ENCODE measurements around the gene LSG1.

LSG1 gene

DNA sequence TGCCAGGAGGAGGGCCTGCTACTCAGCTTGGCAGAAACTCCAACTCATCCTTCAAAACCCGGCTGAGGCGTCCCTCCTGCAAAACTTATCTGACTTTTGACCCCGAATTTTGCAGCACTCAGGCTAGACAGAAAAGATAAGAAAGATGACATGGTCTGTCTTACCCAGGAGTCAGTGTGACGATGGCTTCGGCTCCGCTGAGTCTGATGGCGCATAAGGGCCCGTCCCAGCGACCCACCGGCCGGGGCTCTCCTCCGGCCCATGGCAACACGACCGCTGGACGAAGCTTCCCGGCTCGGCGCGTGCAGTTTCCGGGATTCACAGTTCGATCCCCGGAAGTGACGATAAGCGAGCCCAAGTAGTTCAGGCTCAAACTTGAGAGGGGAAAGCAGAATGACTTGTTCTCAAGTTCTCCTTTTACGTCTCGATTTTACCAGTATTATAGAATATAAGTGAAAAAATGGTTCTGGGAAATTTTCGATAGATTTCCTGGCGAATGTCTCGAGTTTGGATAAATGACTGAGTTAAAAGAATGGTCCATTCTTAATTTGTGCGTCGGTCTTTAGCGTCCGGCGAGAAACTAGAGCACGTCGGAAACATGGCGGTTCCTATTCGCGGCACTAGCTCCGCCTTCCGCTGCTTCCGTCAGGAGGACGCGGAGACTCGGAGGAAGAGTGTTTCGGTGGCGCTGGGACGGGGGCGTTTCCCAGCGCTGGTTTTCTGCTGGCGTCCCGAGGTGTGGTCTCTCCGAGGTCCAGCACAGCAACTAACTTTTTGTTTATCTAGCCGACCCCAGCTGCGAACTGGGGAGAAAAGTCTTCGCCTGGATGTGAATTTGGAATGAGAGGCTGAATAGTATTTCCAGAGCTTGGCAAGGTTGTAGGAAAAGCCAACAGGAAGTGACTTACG lies at the start of gene LSG1:
LSG1 (minus strand) TSS at position 292 of the 909 bp plus-strand sequence; CDS start at position 263, 29 bp downstream.
- DNase-seq (ENCODE audit: low spot score): peak; percentile 92

DNA sequence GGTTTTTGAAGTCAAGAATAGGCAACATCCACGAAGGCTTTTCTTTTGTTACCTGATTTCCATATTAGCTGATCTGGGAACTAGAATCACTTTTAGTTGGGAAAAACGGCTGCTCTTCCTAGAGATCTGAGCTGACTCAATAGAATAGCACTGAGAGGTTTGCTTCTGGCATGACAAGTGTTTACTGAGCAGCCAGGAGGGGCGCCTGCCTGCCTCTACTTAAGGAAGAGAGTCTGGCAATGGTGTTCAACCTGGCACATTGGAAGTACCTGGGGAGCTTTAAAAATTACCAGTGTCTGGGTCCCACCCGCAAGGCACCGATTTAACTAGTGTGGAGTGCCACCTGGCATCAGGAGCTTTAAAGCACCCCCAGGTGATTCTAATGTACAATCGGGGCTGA lies 48.1 kb upstream of the LSG1 start:
- no peak for DNase-seq (ENCODE audit: low spot score)

DNA sequence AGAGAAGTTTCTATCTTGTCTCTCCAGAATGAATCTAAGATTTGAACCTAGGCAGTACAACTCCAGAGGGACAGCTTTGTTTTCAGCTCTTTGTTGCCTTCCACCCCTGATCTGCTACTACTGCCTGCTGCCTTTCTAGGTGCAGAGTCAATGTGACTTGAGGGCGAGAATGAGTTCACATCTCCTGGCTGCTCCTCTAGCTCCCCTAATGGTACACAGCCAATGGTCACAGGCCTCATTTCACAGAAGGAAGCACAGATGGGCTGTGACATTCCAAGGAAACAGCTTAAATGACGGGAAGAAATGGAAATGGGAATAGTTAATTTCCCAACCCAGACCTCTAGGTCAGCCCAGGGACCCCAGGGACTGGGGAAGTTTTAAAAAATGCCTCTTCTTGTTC lies 46.1 kb upstream of the LSG1 start:
- no peak for DNase-seq (ENCODE audit: low spot score)

DNA sequence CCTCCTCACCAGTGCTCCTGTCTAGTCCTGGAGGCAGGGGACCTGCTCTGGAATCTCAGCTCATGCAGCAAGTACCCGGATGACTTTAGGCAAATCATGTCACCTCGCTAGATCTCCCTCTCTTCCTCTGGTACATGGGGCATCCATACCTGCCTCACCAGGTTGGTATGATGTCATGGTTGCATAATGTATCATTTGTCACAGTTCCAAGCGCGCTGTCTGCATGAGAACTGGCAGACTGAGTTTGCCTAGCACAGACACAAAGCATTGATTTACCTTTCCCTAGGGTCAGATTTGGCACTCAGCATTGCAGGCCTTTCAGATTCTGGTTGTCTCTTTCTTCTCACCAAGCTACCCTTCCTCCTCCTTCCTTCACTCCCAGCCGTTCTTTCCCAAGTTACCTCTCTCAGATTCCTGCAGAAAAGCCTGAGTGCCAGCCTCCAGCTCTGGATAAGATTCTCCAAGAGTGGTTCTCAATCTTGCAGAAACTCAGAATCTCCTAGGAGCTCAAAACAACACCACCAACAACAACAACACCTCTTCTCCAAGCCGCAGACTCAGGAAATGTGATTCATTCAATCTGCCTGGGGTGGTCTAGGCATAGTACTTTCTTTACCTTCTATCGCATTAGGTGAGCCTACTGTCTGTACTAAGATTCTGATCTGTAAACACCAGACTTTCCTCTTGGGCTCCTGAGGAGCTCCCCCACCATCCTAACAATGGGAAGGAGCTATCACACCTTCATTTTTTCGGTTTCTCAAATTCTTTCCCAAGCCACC lies 43.2 kb upstream of the LSG1 start:
- DNase-seq (ENCODE audit: low spot score): peak; percentile 21

DNA sequence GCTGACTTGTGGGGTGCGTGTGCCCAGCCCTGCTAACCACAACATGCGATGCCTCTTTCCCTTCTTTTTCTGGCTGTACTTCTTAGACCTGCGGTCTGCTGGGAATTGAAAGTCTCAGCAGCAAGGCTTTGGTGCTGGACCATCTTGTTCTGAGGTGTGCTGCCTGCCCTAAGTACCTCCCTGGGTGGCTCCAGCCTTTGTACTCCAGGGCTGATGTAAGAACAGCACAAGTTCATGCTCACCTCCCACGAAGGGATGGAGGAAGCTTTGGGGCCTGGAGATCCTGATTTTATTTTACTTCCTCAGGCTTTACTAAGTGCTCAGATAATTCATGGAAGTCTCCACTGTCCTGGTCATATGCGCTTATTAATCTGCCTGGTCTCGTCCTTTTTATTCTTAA lies 42.6 kb upstream of the LSG1 start:
- DNase-seq (ENCODE audit: low spot score): no peak

DNA sequence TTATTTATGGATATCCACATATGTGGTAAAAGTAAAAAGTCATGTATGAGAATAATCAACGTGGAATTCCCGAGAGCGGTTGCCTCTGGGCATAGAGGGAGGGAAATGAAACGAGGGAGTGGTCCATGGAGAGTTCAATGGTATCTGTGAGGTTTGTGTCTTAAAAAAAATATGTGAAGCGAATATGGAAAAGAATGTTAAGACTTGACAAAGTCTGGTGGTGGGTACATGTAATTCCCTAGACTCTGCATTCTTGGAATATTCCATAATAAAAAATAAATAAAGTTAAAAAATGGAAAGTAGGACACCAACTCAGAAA lies 42.1 kb upstream of the LSG1 start:
- no peak for DNase-seq (ENCODE audit: low spot score)

DNA sequence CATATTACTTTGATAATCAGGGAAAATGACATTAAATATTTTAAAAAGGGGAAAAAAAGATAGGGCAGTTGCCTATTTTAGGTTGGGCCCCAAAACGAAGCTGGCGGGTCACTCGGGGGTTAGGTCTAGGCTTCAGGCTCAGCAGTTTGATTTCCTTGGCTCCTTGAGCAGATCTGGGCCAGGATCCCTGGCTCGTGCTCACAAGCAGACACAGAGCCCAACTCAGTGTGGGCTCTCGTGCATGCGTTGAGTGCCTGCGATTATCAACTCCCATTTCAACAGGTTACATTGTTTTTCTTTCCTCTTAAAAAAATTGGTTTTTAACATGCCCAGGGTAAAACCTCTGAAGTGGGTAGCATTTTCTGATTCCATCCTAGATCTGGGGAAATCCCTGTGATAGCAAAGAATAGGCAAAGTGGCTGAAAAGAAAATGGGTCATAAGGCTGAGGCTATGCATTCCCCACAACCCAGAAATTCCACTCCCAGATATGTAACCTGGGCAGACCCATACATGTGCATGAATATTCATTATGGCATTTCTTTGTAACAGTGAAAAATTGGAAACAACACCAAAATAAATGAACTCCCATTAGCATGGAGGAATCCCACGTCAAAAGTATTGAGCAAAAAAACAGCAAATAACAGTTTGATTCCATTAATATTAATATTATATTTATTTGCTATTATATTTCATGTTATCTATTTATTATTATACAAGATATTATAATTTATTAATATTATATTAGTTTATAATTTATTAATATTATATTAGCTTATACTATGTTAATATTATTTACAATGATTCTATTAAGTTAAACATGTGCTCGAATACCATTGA lies 41.5 kb upstream of the LSG1 start:
- no peak for DNase-seq (ENCODE audit: low spot score)

DNA sequence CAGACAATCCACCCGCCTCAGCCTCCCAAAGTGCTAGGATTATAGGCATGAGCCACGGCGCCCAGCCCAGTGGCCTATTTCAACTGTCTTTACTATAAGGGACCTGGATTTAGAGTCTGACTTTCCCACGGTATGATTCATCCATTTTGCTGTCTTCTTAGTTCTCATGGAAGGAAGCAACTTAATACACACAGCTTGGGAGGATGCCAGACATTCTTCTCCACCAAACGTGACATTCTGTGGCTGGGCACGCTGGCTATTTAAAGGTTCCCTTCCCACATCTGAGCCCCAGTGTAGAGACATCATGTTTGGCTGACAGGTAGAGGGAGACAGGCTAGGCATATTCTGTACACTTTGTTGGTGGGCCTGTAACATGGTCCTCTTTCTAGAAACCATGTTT lies 39.9 kb upstream of the LSG1 start:
- no peak for DNase-seq (ENCODE audit: low spot score)

DNA sequence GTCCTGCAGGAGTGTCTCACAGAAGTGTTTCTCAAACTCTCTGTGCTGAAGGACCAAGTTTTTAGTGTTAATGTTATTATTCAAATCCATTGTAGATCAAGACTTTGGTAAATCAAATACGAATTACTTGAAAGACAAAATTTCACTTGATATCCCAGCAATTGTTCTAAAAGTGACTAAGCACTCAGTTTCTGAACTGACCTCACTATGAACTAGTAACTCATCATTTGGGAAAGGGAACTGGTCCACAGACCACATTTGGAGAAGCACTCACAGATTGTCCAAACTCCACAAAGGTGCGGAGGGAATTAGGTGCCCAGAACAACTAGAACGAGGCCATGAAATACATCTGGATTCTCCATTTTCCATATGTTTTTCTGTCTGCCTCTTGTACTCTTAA lies 39.3 kb upstream of the LSG1 start:
- no peak for DNase-seq (ENCODE audit: low spot score)

DNA sequence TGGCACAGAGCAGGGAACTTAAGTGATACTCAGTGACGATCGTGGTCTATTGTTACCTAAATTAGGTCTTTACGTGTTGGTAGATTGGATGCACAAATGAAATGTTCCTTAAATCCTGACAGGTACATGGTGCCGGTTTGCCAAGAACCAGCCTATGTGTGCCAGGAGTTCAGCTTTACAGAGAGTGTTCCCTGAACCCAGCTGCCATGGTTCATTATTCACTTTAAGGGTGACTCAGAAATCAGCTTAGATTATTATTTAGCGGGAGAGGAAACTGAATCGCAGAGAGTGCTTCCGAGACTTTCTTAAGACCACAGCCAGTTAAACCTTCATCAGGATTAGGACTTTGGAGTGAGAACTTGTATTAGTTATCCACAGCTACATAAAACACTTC lies 35.2 kb upstream of the LSG1 start:
- DNase-seq (ENCODE audit: low spot score): no peak

DNA sequence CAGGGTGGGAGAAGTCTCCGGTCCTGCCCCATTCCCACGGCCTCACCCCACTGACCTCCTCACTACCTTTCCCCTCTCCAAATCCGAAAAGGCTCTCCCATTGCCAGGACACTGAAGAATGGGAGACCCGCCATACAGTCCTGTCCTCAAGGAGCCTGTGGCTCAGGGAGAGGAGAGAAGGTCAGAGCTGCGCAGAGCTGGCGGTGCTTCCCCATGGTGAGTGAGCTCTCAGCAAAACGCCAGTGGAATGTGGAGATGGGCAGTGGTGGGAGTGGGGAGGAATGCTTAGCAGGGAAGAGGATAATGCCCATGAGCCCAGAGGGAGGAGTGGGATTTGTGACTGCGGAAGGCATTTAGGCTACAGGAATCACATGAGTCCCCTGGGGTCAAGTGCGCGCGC lies 33.8 kb upstream of the LSG1 start:
- DNase-seq (ENCODE audit: low spot score): no peak

DNA sequence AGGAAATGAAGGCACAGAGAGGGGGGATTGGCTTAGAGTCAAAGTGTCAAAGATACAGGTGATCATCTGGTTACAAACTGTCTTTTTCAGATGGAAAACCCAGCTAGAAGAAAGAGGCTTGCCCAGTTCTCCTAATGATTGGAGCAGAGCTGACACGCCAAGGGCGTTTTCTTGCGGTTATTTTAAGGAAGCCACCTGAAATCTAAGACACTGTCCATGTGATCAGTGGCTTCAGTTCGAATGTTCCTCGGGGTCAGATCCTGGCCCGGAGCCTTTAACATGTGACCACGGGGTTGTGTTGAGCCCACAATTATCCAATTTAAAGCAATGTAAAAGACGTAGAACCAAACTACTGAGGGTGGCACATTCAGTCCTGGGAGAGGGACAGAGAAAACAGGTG lies 33.2 kb upstream of the LSG1 start:
- DNase-seq (ENCODE audit: low spot score): no peak

DNA sequence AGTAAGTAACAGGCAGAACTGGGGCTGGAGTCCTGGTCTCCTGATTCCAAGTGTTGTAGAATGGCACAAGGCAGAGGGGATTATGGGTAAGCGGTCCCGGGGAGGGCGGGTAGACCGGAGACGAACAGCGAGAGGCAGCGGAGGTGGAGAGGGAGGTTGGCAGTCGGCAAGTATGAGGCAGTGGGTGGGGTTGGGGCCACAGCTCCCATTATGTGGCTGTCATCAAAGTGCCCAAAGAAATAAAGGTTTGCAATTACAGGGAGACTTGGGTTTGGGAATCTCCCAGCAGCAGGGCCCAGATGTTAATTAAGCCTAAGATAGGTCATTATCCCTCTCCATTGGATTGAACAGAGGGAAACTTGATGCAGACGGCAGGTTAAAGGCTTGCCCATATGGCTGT lies 30.6 kb upstream of the LSG1 start:
- no peak for DNase-seq (ENCODE audit: low spot score)

DNA sequence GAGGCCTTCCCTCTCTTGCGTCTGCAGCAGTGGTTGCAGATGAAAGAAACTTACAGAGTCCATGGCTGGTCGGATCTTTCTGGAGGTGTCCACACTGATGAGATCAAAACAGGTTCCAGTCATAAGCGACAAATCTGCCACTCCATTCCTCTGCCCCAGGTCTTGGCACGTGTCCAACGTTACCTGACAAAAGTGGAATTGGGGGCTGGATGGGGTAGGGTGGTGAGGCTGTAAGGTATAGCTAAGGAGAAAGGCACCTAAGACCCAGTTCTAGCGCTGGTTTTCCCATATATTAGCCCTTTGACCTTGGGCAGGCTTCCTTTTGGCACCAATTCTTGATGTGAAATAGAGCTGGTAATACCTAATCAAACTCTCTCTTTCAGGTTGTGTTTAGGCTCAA lies 24.7 kb upstream of the LSG1 start:
- no peak for DNase-seq (ENCODE audit: low spot score)

DNA sequence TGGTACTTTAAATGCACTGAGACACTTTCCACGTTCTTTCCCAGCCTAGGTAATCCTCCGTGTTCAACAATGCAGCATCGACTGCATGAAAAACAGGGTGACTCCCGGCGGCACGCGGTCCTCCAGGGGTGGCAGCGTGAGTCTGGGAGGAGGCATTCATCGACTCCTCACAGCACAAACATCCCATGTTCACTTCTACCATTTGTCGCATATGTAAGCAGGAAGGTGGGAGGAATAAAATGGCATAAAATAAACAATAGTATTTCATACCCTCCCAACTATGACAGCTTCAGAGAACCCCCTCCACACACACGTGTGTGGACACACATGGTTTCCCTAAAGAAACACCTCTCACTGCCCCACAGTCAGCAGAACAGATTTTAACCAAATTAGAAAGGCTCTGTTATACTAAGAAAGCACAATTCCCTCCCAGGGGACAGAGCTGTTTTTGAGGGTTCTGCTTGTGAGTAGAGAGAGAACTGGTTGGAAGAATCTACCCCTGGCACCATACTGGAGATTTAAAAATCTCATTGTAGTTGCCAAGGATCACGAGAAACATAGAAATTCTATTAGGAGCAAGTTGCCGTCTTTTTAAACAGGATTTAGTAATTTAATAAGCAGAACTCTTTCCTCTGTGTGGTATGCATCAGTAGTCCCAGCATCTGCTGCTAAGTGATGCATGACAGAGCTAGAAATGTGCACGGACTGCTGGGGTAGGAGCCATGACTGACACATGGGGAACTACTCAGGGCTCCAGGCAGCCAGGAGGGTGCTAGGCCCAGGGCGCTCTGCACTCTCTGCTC lies 19.7 kb upstream of the LSG1 start:
- no peak for DNase-seq (ENCODE audit: low spot score)

DNA sequence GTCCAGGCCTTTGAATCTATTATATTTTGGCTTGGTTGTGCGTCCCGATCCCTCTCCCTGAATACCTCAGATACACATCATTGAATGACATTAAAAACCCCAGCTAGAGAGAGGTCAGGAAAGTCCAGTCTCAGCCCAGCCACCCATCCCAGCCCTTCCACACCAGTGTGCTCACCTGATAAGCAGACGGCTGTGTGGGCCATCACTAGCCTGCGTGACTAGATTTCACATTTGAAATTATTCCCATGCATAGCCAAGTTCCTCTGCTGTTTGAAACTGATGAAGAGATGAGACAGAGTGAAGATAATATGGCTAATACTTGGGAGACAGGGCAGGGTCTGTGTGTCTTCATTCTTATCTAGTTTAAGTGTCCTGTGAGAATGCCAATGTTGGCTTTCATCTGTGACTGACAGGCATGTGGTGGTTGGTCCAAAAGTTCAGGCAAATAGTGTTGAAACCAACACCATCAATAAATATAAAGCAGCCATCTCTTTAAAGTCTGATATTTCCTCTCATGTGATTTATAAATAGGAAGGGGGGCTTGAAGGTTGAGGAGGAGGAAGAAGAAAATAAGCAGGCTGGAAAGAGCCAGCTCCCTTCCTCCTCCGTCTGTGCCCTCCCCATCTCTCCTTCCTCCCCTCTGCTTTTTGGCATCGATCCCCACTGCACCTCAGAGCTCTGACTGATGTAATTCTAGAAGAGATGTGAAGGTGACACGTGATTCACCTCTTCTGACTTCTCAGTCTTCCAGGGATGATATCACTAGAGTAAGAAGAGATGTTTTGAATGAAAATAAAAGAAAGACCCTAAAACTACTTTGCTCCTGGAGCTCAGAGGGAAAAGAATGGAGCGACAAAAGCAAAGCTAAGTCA lies 18.7 kb upstream of the LSG1 start:
- DNase-seq (ENCODE audit: low spot score): no peak

DNA sequence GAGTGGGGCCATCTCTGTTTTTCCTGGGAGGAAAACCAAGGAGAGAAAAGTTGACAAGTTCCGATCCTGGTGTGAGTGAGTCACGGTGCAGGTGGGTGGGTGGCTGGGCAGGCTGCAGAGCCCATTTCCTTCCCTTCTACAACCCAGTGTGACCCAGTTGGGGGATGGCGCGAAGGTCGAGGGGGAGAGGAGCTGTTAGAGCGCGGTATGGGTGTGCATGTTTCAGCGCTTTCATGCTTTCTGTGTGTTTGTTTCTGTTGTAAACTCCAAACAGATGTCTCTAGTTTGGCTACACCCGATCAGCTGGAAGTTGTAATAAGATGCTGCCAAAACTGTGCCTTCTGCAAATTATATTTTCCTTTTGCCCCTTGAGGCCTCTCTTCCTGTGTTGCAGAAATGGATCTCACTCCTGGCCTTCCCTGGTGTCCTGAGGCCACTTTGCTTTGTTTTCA lies 17.5 kb upstream of the LSG1 start:
- no peak for DNase-seq (ENCODE audit: low spot score)

DNA sequence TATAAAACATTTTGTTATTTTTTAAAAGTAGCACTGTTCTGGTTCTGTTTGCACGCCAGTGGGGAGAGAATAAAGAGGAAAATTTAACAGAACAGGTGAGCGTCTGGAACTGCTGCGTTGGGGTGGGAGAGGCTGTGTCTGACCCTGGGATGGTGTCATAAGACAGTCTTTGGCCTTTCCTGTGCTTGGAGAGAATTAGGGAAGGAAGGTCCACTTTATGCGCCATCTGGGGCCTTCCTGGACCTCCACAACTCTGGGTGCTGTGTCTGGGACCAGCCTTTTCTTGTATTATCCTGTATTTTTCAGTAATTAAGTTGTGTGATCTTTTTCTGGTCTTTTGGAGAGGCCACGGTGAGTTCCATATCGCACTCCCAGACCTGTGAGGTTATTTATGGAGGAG lies 17.0 kb upstream of the LSG1 start:
- DNase-seq (ENCODE audit: low spot score): no peak

DNA sequence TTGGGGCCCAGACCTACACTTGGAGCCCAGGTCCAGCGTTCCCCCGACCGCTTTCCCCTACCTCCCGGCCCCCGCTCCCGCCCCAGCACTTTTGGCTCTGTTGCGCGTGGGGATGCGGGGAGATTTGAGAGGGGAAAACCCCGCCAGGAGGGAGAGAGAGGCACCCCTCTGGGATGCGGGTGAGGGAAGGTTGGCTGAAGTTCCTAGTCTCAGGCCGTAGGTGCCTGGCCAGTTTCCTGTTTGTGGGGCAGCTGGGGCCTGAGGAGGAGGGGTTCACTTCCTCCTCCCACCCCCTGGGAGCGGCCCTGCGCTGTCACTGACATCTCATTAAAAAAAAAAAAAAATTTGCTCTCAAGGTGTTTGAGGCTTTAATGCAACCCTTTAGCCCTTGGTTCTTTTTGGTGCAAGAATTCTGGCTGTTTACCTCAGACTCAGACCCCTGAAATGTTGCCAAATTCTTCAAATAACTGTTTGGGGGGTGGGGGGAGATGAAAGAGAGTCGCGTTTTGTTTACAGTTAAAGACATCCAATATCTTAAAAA lies 16.3 kb upstream of the LSG1 start:
- DNase-seq (ENCODE audit: low spot score): no peak

DNA sequence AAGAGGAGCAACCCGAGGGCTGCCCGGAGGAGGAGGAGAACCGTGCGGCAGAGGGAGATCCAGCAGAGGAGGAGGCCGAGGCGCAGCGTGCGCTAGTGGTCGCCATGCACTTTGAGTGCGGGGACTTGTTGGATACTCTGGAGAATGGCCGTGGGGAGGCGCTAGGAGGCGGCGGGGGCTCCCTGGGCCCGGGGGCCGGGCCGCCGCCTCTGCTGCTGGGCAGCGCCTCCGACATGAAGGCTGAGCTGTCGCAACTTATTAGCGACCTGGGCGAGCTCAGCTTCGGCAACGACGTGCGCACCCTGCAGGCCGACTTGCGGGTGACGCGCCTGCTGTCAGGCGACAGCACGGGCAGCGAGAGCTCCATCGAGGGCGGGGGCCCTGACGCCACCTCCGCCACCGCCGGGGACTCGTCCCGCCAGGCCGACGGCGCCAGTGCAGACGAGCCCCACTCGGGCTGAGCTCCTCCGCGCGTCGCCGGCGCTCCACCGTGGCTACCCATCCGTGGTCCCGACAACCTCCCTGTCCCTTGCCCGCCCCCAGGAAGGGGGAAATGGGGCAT lies 15.7 kb upstream of the LSG1 start:
- DNase-seq (ENCODE audit: low spot score): peak; percentile 72

Data from activated CD4-positive, alpha-beta T cell treated with anti-CD3 and anti-CD28 coated beads, Interleukin-2, Interleukin-4, amounts not matched to agents 100 ng/mL and 50 ng/mL, durations not matched to agents 16 hours and 8 hours (primary cell).